GM21737 (cell line): Measurements from ENCODE around the gene RFPL3.
"Not testable (repeated sequence)": the region's sequence is repeated elsewhere in the genome, so short reads cannot be mapped to it uniquely, and the experiment has no call there.

Source experiments
- ATAC-seq: cut with Tn5 transposase; IDR thresholded peaks from one replicate; pipeline ENCODE4 v1.9.1; 2021; ENCODE audit warnings: mild to moderate bottlenecking, moderate library complexity; ENCODE audit not compliant: unreplicated experiment

Gene RFPL3

DNA sequence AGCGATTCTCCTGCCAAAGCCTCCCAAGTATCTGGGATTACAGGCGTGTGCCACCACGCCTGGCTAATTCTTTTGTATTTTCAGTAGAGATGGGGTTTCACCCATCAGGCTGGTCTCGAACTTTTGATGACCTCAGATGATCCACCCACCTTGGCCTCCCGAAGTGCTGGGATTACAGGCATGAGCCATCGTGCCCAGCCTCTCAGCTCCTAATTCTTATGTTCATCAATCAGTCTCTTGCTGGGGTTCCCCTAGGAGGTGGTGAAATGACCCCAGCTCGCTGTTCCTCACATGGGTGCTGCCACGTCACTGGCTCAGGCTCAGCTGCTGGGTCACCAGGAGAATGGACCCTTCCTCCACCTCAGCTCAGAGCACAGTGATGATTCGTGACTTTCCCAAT lies at the start of gene RFPL3:
RFPL3 (plus strand) TSS at position 301 of the 400 bp plus-strand sequence. CDS start 205 bp downstream, outside the sequence.
- not testable (repeated sequence) for ATAC-seq

- no peak for ATAC-seq
Observed at GRCh38 chr22:32308191-32308590, 49.5 kb upstream of the RFPL3 start.

- ATAC-seq: no peak
Observed at GRCh38 chr22:32308934-32309333, 48.7 kb upstream of the RFPL3 start.

DNA sequence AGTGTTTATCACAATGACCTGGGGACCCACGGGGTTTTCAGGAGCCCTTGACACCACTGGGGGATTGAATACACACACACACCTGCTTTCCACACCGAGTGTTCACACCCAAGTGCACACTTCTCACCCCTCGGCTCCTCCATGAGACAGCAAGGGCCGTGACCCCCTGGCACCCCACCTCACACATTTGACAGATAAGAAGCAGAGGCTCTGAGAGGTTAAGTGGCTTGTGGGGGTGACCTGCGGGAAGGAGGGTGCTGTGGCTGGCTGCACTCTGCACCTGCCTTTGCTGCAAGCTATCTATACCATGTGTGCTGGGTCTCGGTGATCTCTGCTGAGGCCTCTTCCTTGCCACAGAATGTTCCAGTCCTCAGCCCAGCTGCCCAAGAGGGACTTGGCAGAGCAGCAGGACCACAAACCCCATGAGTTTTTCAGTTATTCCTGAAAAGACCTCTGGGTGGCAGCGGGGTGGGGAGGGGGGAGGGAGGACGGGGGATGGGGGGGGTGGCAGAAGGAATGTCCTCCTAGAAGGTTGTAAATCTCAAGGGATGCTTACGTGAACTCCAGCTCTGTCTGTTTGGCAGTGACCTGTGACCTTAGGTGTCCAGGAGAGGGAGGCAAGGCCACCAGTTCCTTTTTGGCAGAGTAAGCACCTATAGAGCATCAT lies 47.9 kb upstream of the RFPL3 start:
- ATAC-seq: no peak

GRCh38 chr22:32310777-32311176 lies 46.9 kb upstream of the RFPL3 start:
- ATAC-seq: no peak

GRCh38 chr22:32311551-32312071 lies 46.1 kb upstream of the RFPL3 start:
- no peak for ATAC-seq

DNA sequence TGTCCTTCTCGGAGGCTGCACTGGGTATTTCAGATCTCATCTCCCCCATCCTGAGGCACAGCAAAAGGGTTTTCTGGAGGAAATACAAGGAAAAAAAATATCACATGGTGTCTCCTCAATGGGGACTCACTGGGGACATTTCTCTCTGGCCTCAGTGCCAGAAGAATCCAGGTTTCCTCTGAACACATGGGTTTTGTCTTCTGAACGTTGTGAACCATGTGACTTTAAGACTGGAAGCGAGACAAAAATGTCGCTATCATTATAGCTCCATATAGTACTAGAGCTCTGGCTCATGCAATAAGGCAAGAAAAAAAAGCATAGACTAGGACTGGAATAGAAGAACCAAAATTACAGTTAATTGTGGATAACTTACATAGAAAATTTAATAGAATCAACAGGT lies 44.9 kb upstream of the RFPL3 start:
- no peak for ATAC-seq

DNA sequence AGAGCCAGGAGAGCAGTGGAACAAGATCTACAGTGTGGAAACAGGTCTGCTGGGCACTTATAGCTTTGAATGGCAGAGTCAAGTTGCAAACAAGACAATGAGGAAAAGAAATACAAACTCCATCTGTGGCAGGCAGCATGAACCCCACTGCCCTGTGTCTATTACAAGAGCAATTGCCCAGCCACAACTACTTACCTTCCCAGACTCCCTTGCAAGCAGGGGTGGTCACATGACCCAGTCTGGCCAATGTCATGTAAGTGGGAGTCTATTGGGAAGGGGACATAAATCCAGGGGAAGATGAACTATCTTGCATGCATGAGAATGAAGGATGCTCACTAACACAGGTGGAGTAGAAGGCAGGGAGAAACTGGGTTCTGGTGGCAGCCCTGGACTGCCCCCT lies 44.1 kb upstream of the RFPL3 start:
- no peak for ATAC-seq

DNA sequence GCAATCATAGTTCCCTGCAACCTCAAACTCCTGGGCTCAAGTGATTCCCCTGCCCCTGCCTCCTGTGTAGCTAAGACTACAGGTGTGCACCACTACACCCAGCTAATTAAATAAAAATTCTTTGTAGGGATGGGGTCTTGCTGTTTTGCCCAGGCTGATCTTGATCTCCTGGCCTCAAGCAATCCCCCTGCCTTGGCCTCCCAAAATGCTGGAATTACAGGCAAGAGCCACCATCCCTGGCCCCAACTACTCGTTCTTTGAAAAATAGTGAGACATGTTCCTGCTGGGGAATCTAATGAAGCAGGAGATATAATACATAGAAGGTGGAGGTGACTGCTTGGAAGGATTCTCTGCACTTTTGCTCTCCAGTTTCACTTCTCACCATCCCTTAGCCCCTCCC lies 40.1 kb upstream of the RFPL3 start:
- ATAC-seq: no peak

GRCh38 chr22:32318361-32318760 lies 39.3 kb upstream of the RFPL3 start:
- no peak for ATAC-seq

DNA sequence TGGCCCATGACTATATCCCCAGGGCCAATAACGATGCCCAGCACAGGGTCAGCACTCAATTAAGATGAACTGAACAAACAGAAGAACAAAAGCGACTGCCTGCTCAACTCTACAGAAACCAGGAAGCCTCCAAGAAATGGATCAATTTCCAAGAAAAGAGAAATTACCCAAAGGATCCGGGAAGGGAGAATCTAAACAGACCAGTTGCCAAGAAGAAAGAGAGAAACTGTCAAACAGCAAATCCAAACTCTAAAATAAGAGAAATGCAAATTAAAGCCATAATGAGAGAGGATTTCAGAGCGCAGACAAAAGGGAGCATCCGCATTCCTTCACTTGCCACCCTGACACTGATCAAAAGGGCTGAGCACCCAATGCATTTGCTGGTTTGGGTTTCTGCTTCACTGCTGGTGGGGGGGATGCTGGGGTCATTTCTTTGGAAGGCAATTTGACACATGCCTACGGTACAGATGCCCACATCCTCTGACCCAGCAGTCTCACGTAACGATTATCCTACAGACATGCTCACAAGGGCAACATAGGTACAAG lies 37.7 kb upstream of the RFPL3 start:
- no peak for ATAC-seq

GRCh38 chr22:32322986-32323385 lies 34.7 kb upstream of the RFPL3 start:
- ATAC-seq: no peak

- no peak for ATAC-seq
Observed at GRCh38 chr22:32323513-32324164, 34.0 kb upstream of the RFPL3 start.

DNA sequence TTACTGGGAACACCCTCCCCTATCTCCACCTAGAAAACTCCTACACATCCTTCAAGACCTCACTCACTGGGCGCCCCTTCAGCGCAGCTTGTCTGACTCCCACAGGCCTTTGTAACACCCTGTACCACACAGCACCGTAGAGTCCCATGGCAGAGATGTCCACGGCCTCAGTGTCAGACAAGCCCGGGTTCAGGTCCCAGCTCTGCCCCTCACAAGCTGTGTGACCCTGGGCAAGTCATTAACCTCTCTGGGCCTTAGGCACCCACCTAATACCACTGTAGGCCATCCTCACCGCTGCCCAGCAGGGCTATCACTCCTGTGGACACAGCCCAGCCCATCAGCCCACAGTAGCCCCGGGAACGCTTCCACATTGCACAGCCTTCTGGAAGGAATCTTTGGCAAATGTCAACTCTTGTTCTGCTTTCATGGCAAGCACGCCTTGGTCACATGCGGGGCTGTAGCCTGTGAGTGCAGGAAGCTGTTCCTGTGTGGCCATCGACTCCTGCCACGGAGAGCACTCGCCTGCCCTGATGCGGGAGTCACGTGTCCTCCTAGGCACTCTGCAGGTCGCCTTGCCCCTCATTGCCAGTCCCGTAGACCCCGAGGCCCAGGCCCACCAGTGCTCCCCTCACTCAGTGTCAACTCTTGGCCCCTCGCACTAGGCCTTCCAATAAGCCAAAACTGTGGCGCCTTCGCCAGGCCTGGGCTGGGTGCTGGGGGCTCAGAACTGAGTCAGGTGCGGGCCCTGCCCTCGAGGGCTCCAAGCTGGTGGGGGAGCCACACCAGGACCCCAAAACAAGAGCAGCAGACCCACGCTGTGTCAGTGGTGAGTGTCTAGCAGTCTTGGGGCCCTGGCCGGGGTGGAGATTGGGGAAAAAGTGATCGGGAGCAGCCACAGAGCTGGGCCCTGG lies 32.9 kb upstream of the RFPL3 start:
- no peak for ATAC-seq

DNA sequence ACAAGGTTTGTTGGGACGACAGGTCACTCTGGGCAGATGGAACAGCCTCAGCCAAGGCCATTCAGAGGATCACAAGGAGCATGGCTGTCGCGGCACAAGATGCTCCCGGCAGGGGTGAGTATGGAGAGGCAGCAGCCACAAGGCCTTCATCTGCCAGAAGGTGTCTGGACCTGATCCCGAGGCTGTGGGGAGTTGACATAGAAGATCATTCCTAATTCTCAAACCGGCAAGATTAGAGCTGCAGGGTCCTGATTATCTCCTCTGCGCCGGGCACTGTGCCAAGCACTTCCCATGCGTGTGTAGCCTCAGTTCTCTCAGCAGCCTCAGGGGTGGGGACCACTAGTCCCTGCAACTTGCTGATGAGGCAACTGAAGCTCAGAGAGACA lies 32.3 kb upstream of the RFPL3 start:
- ATAC-seq: no peak

GRCh38 chr22:32325811-32326237 lies 31.8 kb upstream of the RFPL3 start:
- ATAC-seq: no peak

DNA sequence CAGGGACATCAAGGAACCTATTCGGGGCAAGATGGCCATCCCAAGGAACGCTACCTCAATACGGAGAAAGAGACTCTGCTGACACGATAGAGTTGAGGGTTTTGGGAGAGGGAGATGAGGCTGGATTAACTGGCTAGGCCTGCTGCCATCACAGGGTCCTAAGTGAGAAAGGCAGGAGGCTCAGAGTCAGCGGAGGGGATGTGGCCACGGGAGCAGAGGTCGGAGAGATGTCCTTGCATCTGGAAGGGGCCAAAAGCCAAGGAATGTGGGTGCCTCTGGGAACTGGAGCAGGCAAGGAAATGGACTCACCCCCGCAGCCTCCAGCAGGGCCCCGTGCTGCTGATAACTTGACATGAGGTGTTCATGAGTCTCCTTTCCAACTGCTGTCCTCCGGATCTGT lies 31.0 kb upstream of the RFPL3 start:
- no peak for ATAC-seq

DNA sequence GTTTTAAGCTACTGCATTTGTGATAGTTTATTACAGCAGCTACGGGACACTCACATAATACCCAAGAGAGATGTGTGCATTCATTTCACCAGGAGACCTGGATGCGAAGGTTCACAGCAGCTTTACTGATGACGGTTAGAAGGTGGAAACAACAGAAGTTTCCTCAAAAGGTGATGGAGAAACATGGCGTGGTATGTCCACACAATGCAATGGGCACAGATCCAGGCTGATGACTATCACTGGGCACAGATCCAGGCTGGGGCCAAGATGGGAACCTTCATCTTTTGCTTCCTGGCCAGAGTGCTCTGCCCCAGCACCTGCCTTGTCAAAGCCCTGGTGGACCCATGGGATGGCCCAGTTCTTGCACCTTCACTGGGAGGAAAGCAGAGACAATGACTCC lies 30.6 kb upstream of the RFPL3 start:
- no peak for ATAC-seq

DNA sequence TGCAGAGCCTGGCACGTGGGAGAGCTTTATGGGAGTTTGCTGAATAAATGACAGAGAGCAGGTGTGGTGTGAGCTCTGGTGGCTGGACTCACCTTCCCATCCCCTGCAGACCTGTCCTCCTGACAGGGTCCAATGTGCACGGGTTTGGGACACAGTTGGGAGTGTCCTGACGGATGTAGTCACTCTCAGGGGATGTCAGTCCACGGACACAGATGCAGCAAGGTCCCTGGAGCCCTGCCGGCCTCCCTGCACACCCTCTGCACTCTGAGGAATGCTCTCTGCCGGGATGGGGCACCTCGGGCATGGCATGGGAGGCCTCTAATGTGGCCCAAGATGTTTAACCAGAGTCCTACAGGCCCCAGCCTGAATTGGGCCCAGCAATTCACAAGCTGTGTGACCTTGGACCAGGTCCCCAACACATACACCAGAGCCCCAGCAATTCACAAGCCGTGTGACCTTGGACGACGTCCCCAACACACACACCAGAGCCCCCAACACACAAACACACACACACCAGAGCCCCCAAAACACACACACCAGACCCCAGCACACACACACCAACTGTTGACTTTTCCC lies 30.0 kb upstream of the RFPL3 start:
- no peak for ATAC-seq

DNA sequence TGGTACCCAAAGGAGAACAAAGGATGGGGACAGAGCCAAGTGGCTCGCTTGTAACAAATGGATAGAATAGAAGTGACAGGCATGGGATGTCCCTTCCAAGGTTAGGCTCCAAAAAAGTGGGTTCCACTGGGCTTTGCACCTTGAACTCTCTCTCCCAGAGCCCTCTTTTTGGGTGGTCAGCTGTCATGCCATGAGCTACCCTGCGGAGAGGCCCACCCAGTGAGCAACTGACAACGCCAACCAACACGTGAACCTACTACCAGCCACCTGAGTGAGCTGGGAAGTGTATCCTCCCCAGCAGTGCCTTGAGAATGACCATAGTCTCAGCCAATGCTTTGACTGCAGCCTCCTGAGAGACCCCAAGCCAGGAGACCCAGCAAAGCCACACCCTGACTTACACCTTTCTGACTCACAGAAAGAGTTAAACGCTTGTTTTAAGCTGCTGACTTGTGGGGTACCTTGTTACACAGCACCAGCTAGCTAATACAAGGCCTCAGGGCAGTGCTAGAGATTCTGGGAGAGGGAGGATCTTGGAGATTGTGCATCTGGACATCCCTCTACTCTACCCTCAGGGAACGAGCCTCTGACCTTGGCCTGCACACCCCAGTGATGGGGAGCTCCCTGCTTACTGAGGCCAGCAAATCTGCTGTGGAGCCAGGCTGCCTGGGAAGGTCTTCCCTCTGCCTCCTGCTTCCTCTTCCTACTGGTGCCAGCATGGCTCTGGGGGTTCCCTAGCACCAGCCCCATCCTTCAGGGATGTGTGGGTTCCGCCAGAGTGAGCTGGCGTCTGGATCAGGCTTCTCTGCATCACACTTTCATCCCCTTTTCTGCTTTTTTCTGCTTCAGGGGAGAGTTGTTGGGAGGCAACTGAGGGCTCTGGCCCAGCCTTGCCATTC lies 29.1 kb upstream of the RFPL3 start:
- no peak for ATAC-seq
